Keratinocyte (primary cell): ENCODE results near the gene SPDYE4.

Experiments used
- CTCF ChIP-seq, 3 experiments: IDR thresholded peaks in 1 of 3; conservative IDR thresholded peaks in 1 of 3; optimal IDR thresholded peaks in 1 of 3; 2 replicates in 2 of 3; 3 replicates in 1 of 3; pipeline versions ENCODE3 to v1.5.1; 2011; ENCODE audit warnings: low read length in 3 of 3, mild to moderate bottlenecking in 3 of 3, moderate library complexity in 2 of 3, control low read depth in 1 of 3, inconsistent platforms in 1 of 3; ENCODE audit not compliant: insufficient read depth in 2 of 3; ENCODE audit errors: extremely low read depth in 1 of 3
- EZH2 ChIP-seq: IDR thresholded peaks from one replicate; pipeline ENCODE4 v1.6.1; 2012; ENCODE audit warnings: inconsistent platforms, mild to moderate bottlenecking, low read length, moderate library complexity

GRCh38 chr17:8744086-8744785, 14.1 kb downstream of the SPDYE4 start:
- TF ChIP-seq CTCF (optimal IDR thresholded peaks at IDR 0.05 in 1 of 3, IDR thresholded peaks at IDR 0.05 in 1 of 3, conservative IDR thresholded peaks at IDR 0.05 in 1 of 3; ENCODE audit: extremely low read depth in 1 of 3, insufficient read depth in 2 of 3, low read length in 3 of 3) (no peak), EZH2 (no peak)
